Endothelial cell of umbilical vein (primary cell): ENCODE results near the gene ROBO2. TPM values are rescaled to one million over a fixed set of nuclear protein-coding genes. Genes with fewer than 3 reads are reported as not detected.

Source experiments
- BruUV-seq: library from RNA; stranded (reverse); fragments of 400-500 nt; replicated peaks from 2 replicates; lab custom pipeline; 2021; lab: Mats Ljungman, UMichigan
- CTCF ChIA-PET: fragments of 300-600, 350-600 bp; sonication (Branson Sonifier 250); formaldehyde crosslinking; loops from one replicate; lab custom pipeline; 2021; ENCODE audit warnings: antibody characterized with exemption, inconsistent platforms; lab: Charles Lee
- POLR2A ChIA-PET: fragments of 300-600, 350-600 bp; sonication (Branson Sonifier 250); formaldehyde crosslinking; loops from one replicate; lab custom pipeline; 2021; ENCODE audit warnings: antibody characterized with exemption, inconsistent platforms; lab: Charles Lee
- DNase-seq: peaks from one replicate; pipeline ENCODE4 v3.0.0-alpha.2; 2011; ENCODE audit warnings: low read depth, low spot score
- FAIRE-seq: peaks from 2 replicates; lab custom pipeline; 2011; peaks lifted over from hg19 to GRCh38; lab: Jason Lieb, UNC
- H2AFZ ChIP-seq: 2 replicates; pipeline ENCODE4 v1.6.0; 2012; ENCODE audit warnings: low read depth, low read length, control low read depth, inconsistent platforms
- H3K27ac ChIP-seq: 2 replicates; pipeline ENCODE4 v1.5.1; 2011; ENCODE audit warnings: low read depth, mild to moderate bottlenecking, control low read depth, low read length, moderate library complexity; ENCODE audit not compliant: insufficient read depth
- H3K27me3 ChIP-seq, 2 experiments: 2 replicates each; pipeline versions ENCODE4 v1.6.0 to v1.6.1; 2011; ENCODE audit warnings: low read length in 2 of 2, mixed read lengths in 1 of 2; ENCODE audit not compliant: control insufficient read depth in 2 of 2, insufficient read depth in 2 of 2
- H3K36me3 ChIP-seq, 2 experiments: 2 replicates in 1 of 2; 3 replicates in 1 of 2; pipeline ENCODE4 v1.5.1; 2011; ENCODE audit warnings: low read length in 2 of 2, mild to moderate bottlenecking in 1 of 2, moderate library complexity in 1 of 2; ENCODE audit not compliant: control insufficient read depth in 2 of 2, insufficient read depth in 2 of 2; ENCODE audit errors: extremely low read depth in 1 of 2
- H3K4me1 ChIP-seq: 3 replicates; pipeline ENCODE4 v1.5.1; 2011; ENCODE audit warnings: mild to moderate bottlenecking, low read length; ENCODE audit not compliant: control insufficient read depth, insufficient read depth; ENCODE audit errors: extremely low read depth
- H3K4me2 ChIP-seq: 2 replicates; pipeline ENCODE4 v1.6.1; 2011; ENCODE audit warnings: low read length, control low read depth, mixed read lengths; ENCODE audit not compliant: insufficient read depth
- H3K4me3 ChIP-seq, 3 experiments: fragments of 200-600 bp in 1 of 3; sonication (generic), shearing (Covaris generic) in 1 of 3; replicated peaks in 1 of 3; 2 replicates each; pipeline ENCODE4 v1.5.1; 2011 to 2016; ENCODE audit warnings: control low read depth in 3 of 3, low read length in 3 of 3, mild to moderate bottlenecking in 2 of 3, inconsistent platforms in 1 of 3, low read depth in 1 of 3, moderate library complexity in 1 of 3; ENCODE audit not compliant: insufficient read depth in 1 of 3
- H3K79me2 ChIP-seq: 2 replicates; pipeline ENCODE4 v1.6.0; 2012; ENCODE audit warnings: low read length, inconsistent platforms; ENCODE audit not compliant: control insufficient read depth, insufficient read depth
- H3K9ac ChIP-seq: replicated peaks from 2 replicates; pipeline ENCODE3; 2011; ENCODE audit warnings: low read length, control low read depth; ENCODE audit not compliant: insufficient read depth; ENCODE audit errors: extremely low read depth
- H3K9me1 ChIP-seq: replicated peaks from 3 replicates; pipeline ENCODE4 v1.6.0; 2011; ENCODE audit warnings: mild to moderate bottlenecking, low read length; ENCODE audit not compliant: control insufficient read depth, insufficient read depth; ENCODE audit errors: extremely low read depth
- H3K9me3 ChIP-seq: replicated peaks from 2 replicates; pipeline ENCODE4 v1.5.1; 2012; ENCODE audit warnings: low read length, inconsistent platforms; ENCODE audit not compliant: control insufficient read depth, insufficient read depth
- H4K20me1 ChIP-seq: replicated peaks from 2 replicates; pipeline ENCODE3; 2011; ENCODE audit warnings: mild to moderate bottlenecking, low read length; ENCODE audit not compliant: control insufficient read depth, insufficient read depth; ENCODE audit errors: extremely low read depth
- EZH2 ChIP-seq: IDR thresholded peaks from 2 replicates; pipeline ENCODE4 v1.6.1; 2012; ENCODE audit warnings: borderline replicate concordance, low read depth, mild to moderate bottlenecking, moderate library complexity, low read length, inconsistent platforms; ENCODE audit not compliant: severe bottlenecking
- FOS ChIP-seq: IDR thresholded peaks from 2 replicates; pipeline ENCODE4 v1.6.1; 2011; ENCODE audit warnings: mild to moderate bottlenecking, low read length, moderate library complexity, borderline replicate concordance; ENCODE audit not compliant: insufficient read depth
- GATA2 ChIP-seq: IDR thresholded peaks from 2 replicates; pipeline ENCODE4 v1.7.0; 2011; ENCODE audit warnings: low read depth, mild to moderate bottlenecking, moderate library complexity, mixed read lengths, low read length; ENCODE audit not compliant: insufficient read length, insufficient read depth
- MYC ChIP-seq: IDR thresholded peaks from one replicate; pipeline ENCODE4 v1.6.1; 2011; ENCODE audit warnings: mild to moderate bottlenecking, low read depth, low read length
- POLR2A ChIP-seq: IDR thresholded peaks from 2 replicates; pipeline ENCODE4 v1.6.1; 2012; ENCODE audit warnings: low read depth, mild to moderate bottlenecking, control low read depth, low read length
- POLR2AphosphoS5 ChIP-seq: IDR thresholded peaks from 2 replicates; pipeline ENCODE4 v1.6.1; 2012; ENCODE audit warnings: low read depth, mild to moderate bottlenecking, control low read depth, low read length, moderate library complexity; ENCODE audit not compliant: insufficient read depth
- dilution Hi-C: fragments of 300-500 bp; cut with MboI; formaldehyde crosslinking; loops from one replicate; pipeline ENCODE4 v1.15.0; 2019; ENCODE audit warnings: low sequenced_read_pairs; ENCODE audit not compliant: extremely low pct_ligation_motif_present
- intact Hi-C: fragments of 100-400 bp; cut with micrococcal nuclease; formaldehyde crosslinking; loops from one replicate; pipeline ENCODE4 v1.10.0; 2022
- polyA plus RNA-seq, 4 experiments: library from polyadenylated mRNA; depleted of rRNA in 3 of 4; stranded (reverse) in 3 of 4; unstranded in 1 of 4; fragments of >200 nt; gene quantifications; 2 replicates each; pipeline versions ENCODE4 v1.2.1 to v1.2.3, GENCODE V29; 2011 to 2012; ENCODE audit warnings: missing spikeins in 1 of 4
- total RNA-seq: library from RNA; stranded (reverse); gene quantifications from 2 replicates; pipeline ENCODE4 v1.2.3, GENCODE V29; 2021
- TF ChIP-seq, protein P1 (sequence below): IDR thresholded peaks from 2 replicates; pipeline ENCODE4 v1.6.1; 2011; ENCODE audit not compliant: insufficient read depth, insufficient read length
- TF ChIP-seq, protein P2 (sequence below), 2 donors: IDR thresholded peaks; 1 replicate in 1 of 2; 2 replicates in 1 of 2; pipeline ENCODE4 v1.5.1; 2011; ENCODE audit warnings: low read length in 2 of 2, mild to moderate bottlenecking in 2 of 2, moderate library complexity in 2 of 2, control low read depth in 1 of 2, inconsistent platforms in 1 of 2, low read depth in 1 of 2; ENCODE audit not compliant: insufficient read depth in 1 of 2; ENCODE audit errors: extremely low read depth in 1 of 2

The ROBO2 gene
- total and polyA plus RNA-seq, 2 donors (not counting 3 experiments of a cell fraction or from before 2014, with no cell fraction given) = not detected

DNA sequence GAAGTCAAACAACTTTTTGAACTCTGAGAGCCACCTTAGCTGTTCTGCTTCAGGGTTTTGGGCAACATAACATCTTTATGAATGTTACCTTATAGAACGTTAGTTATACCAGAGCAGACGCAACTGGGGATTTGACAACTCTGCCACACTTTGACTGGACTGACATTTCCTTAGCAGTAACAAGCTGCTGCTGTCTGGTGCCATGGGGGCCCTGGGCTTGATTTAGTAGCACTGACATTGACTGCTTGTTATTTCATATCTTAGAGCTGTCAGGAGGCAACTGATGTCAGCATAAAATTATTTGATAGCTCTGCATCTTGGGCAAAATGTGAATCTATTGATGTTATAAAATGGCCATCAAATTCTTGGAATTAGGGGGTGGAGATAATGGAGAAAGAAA, 285.4 kb downstream of the ROBO2 start:
- no peak overlapping the region for H3K4me3 ChIP-seq
- ChIA-PET CTCF (no interaction called here), POLR2A (no interaction called here)
- no peaks in the 10 kb centered on the region for H3K27me3 ChIP-seq
- no peak overlapping the region for H3K4me2 ChIP-seq
- H3K36me3 ChIP-seq = no peaks in the 10 kb centered on the region
- dilution Hi-C loops (no loop called here), intact Hi-C loops (no loop called here)
- TF ChIP-seq MYC (no peak), POLR2AphosphoS5 (no peak), FOS (no peak)
- TF ChIP-seq, protein P1, sequence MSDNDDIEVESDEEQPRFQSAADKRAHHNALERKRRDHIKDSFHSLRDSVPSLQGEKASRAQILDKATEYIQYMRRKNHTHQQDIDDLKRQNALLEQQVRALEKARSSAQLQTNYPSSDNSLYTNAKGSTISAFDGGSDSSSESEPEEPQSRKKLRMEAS = no peak
- no peaks in the 10 kb centered on the region for H3K4me1 ChIP-seq
- H2AFZ ChIP-seq = no peak overlapping the region
- H3K9me1 ChIP-seq = no peaks in the 10 kb centered on the region
- FAIRE-seq = no peak
- H4K20me1 ChIP-seq = no peaks in the 10 kb centered on the region
- H3K9me3 ChIP-seq = no peaks in the 10 kb centered on the region
- no peaks in the 10 kb centered on the region for H3K79me2 ChIP-seq
- no peak overlapping the region for H3K27ac ChIP-seq
- H3K9ac ChIP-seq = no peak overlapping the region
- no peak for DNase-seq
- BruUV-seq = no TSS peak

DNA sequence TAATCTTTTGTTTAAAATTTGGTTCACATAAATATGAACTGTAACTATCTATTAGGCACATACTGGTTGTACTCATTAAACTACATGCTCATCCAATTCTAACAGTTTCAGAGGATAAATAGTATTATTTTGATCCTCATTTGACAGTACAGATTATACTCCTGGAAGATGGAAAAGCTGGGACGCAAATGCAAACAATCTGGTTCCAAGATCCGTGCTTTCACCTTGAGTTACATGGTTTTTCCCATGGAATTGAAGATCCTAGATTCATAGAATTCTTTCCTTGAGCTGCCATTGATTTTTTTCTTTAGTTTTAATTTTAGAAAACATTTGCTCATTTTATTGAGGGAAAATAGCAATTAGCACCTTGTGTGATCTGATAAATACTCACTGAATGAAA, 285.8 kb downstream of the ROBO2 start:
- no peak overlapping the region for H3K4me3 ChIP-seq
- TF ChIP-seq GATA2 (no peak), MYC (no peak), FOS (no peak), POLR2A (no peak), EZH2 (no peak)
- TF ChIP-seq, protein P1 = no peak
- TF ChIP-seq, protein P2, sequence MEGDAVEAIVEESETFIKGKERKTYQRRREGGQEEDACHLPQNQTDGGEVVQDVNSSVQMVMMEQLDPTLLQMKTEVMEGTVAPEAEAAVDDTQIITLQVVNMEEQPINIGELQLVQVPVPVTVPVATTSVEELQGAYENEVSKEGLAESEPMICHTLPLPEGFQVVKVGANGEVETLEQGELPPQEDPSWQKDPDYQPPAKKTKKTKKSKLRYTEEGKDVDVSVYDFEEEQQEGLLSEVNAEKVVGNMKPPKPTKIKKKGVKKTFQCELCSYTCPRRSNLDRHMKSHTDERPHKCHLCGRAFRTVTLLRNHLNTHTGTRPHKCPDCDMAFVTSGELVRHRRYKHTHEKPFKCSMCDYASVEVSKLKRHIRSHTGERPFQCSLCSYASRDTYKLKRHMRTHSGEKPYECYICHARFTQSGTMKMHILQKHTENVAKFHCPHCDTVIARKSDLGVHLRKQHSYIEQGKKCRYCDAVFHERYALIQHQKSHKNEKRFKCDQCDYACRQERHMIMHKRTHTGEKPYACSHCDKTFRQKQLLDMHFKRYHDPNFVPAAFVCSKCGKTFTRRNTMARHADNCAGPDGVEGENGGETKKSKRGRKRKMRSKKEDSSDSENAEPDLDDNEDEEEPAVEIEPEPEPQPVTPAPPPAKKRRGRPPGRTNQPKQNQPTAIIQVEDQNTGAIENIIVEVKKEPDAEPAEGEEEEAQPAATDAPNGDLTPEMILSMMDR (IDR thresholded peaks at IDR 0.05; ENCODE audit: extremely low read depth in 1 of 2, insufficient read depth in 1 of 2, low read depth in 1 of 2, low read length in 2 of 2) = no peak
- no peak overlapping the region for H3K27ac ChIP-seq
- BruUV-seq = no TSS peak
- no peak overlapping the region for H3K9ac ChIP-seq
- no peaks in the 10 kb centered on the region for H4K20me1 ChIP-seq
- intact Hi-C loops = no loop called here
- no peaks in the 10 kb centered on the region for H3K9me1 ChIP-seq
- ChIA-PET CTCF (no interaction called here), POLR2A (no interaction called here)
- no peaks in the 10 kb centered on the region for H3K79me2 ChIP-seq
- H2AFZ ChIP-seq = no peak overlapping the region
- H3K36me3 ChIP-seq = no peaks in the 10 kb centered on the region
- H3K9me3 ChIP-seq = no peaks in the 10 kb centered on the region
- no peak for FAIRE-seq
- dilution Hi-C loops = no loop called here
- no peak overlapping the region for H3K4me2 ChIP-seq
- H3K27me3 ChIP-seq = no peaks in the 10 kb centered on the region
- DNase-seq = no peak
- no peaks in the 10 kb centered on the region for H3K4me1 ChIP-seq
